Muscle of back (tissue), 11 donors: ENCODE data around the gene SEMA4A. TPM values are rescaled to one million over a fixed set of nuclear protein-coding genes. Genes with fewer than 3 reads are reported as not detected.

Source experiments
- DNase-seq, 3 donors: peaks; one replicate each; pipeline versions ENCODE4 v3.0.0 to v3.0.0-alpha.2; 2013
- polyA plus RNA-seq, 10 donors: library from polyadenylated mRNA; unstranded; fragments of 120-200 nt; gene quantifications; one replicate each; pipeline ENCODE4 v1.2.1, GENCODE V29; 2013; ENCODE audit not compliant: insufficient read length in 10 of 10

SEMA4A gene
- polyA plus RNA-seq, 10 donors = 2.0 to 7.5 (median 3.3) TPM

GRCh38 chr1:156134716-156135435 is 18.5 kb upstream of the SEMA4A start:
- no peak for DNase-seq

GRCh38 chr1:156135930-156136871 is 17.2 kb upstream of the SEMA4A start:
- no peak for DNase-seq

GRCh38 chr1:156136970-156137483 is 16.4 kb upstream of the SEMA4A start:
- DNase-seq = no peak

GRCh38 chr1:156138458-156138867 is 14.9 kb upstream of the SEMA4A start:
- DNase-seq = no peak

GRCh38 chr1:156140879-156141707 is 12.3 kb upstream of the SEMA4A start:
- peak in 1 of 3 donors; percentile 68 for DNase-seq

- DNase-seq = peak in 1 of 3 donors; percentile 45
These were observed 9.5 kb upstream of the SEMA4A start for GRCh38 chr1:156143765-156144489.

- no peak for DNase-seq
These were observed 8.6 kb upstream of the SEMA4A start for GRCh38 chr1:156144742-156145141.

GRCh38 chr1:156145650-156146019 is 7.8 kb upstream of the SEMA4A start:
- peak in 1 of 3 donors; percentile 54 for DNase-seq

- DNase-seq = peak; percentile 79 to 89 (median 84)
These were observed 7.2 kb upstream of the SEMA4A start for GRCh38 chr1:156146020-156146768.

GRCh38 chr1:156146769-156147405 is 6.5 kb upstream of the SEMA4A start:
- DNase-seq = peak in 1 of 3 donors; percentile 49

GRCh38 chr1:156148216-156148615 is 5.2 kb upstream of the SEMA4A start:
- DNase-seq = no peak

GRCh38 chr1:156149374-156150332 is 3.7 kb upstream of the SEMA4A start:
- DNase-seq = peak in 1 of 3 donors; percentile 5

- DNase-seq = no peak
These were observed 2.9 kb upstream of the SEMA4A start for GRCh38 chr1:156150333-156151011.

- DNase-seq = no peak
These were observed 2.2 kb upstream of the SEMA4A start for GRCh38 chr1:156151093-156151688.

GRCh38 chr1:156152628-156153027 is 757 bp upstream of the SEMA4A start:
- DNase-seq = no peak

GRCh38 chr1:156154317-156154749 is 948 bp downstream of the SEMA4A start:
- DNase-seq = no peak

- no peak for DNase-seq
These were observed 2.5 kb downstream of the SEMA4A start for GRCh38 chr1:156155756-156156510.
